Measurements from ENCODE around the gene DNAJC30. TPM values are rescaled to one million over a fixed set of nuclear protein-coding genes. Genes with fewer than 3 reads are reported as not detected.
A peak's percentile ranks its signal among the peaks of the same experiment; 100 is the strongest.

DNAJC30 gene
- total and polyA plus RNA-seq, 2 of the 8 experiments (the other 6 are each of a cell fraction or from before 2014, with no cell fraction given), result 6.1 to 6.3 TPM

DNA sequence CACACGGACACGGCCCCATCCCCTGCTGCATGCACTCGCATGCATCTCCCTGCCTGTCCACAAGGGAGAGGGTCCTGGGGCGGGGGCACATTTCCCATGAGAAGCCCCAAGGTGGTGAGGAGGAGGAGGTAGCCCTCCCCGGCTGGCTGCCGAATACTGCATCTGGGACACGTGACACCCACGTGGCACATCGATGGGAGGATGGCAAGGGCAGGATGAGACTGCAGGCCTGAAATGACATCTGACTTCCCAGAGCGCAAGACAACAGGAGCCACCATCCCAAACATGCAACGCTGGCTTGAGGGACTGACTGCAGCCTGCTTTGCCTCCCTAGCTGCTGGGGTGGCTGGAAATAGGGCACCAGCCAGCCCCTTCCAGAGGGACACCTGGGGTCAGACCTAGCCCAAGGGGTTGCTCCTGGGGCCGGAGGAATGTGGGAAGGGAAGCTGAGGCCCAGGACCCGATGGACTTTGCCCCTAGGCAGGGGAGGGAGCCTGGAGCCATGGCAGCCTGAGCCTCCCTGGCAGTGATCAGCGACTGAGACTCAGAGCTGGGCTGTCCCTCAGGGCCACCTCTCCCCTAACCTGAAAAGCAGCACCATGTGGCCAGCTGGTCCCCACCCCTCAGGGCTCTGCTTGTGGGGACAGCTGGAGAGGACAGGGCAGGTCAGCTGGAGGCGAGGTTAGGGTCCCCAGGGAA lies 16.3 kb upstream of the DNAJC30 start:
- Histone ChIP-seq H3K79me1 (ENCODE audit: low read depth, low read length) (no peaks in the 10 kb centered on the region), H2BK20ac (ENCODE audit: low read length) (no peak overlapping the region), H3K27me3 (replicated peaks in 1 of 4; ENCODE audit: control insufficient read depth in 3 of 4, extremely low read depth in 1 of 4, insufficient read depth in 3 of 4, low read length in 3 of 4) (no peaks in the 10 kb centered on the region), H4K8ac (ENCODE audit: extremely low read depth, insufficient read depth, low read length) (no peak overlapping the region), H3K79me2 (ENCODE audit: control insufficient read depth in 1 of 2, insufficient read depth in 2 of 2, low read length in 2 of 2) (no peaks in the 10 kb centered on the region), H3K4me1 (replicated peaks in 1 of 4; ENCODE audit: control insufficient read depth in 3 of 4, insufficient read depth in 4 of 4, low read length in 3 of 4) (peaks cover 0 to 16% (median 11%) of the 10 kb centered on the region in 4 experiments; a peak in 6 of 7 replicates), H3K36me3 (ENCODE audit: control insufficient read depth in 2 of 4, insufficient read depth in 4 of 4, low read length in 3 of 4) (peaks cover 8 to 29% (median 13%) of the 10 kb centered on the region in 4 experiments; a peak in 6 of 8 replicates), H3K9me3 (ENCODE audit: insufficient read depth in 2 of 2, low read depth in 1 of 2, low read length in 1 of 2) (no peaks in the 10 kb centered on the region), H3K23me2 (ENCODE audit: low read depth, low read length) (peaks cover 2% of the 10 kb centered on the region; the same call in 1 of the 2 replicates), H2BK15ac (ENCODE audit: low read length) (no peak overlapping the region), H4K20me1 (replicated peaks in 1 of 2; ENCODE audit: control insufficient read depth in 1 of 2, insufficient read depth in 2 of 2, low read length in 2 of 2) (peaks cover 6 to 16% of the 10 kb centered on the region in 2 experiments), H3K9ac (replicated peaks in 1 of 4; ENCODE audit: extremely low read depth in 1 of 4, low read depth in 3 of 4, low read length in 3 of 4) (no peak overlapping the region), H2BK120ac (replicated peaks; ENCODE audit: low read depth, low read length) (no peak overlapping the region), H2AFZ (ENCODE audit: low read length) (no peak overlapping the region), H3K56ac (replicated peaks; ENCODE audit: insufficient read length, low read depth, low read length) (no peak overlapping the region), H3K23ac (ENCODE audit: insufficient read length) (no peak overlapping the region), H2BK5ac (ENCODE audit: low read depth, low read length) (no peak overlapping the region), H3K4ac (replicated peaks; ENCODE audit: insufficient read length, low read depth, low read length) (no peak overlapping the region), H4K5ac (ENCODE audit: insufficient read length, low read depth, low read length) (no peak overlapping the region), H3K18ac (ENCODE audit: extremely low read depth, low read length) (no peak overlapping the region), H3K4me2 (ENCODE audit: insufficient read depth in 1 of 2, low read depth in 2 of 2, low read length in 2 of 2) (no peak overlapping the region), H4K91ac (replicated peaks; ENCODE audit: insufficient read length, low read length) (no peak overlapping the region), H2AK5ac (ENCODE audit: low read depth, low read length) (no peak overlapping the region), H2BK12ac (ENCODE audit: low read depth, low read length) (no peak overlapping the region), H3K27ac (ENCODE audit: low read depth, low read length) (no peak overlapping the region; the same call in 1 of the 2 replicates), H3K14ac (ENCODE audit: insufficient read length) (no peak overlapping the region), H3K4me3 (ENCODE audit: extremely low read depth in 1 of 4, insufficient read depth in 2 of 4, low read depth in 3 of 4, low read length in 4 of 4) (no peak overlapping the region)
- ChIA-PET POLR2A (ENCODE audit: partially characterized antibody) (interaction anchor here (0.7 to 4.9 kb wide), 6 partner anchors 8 to 34 kb away, joined by 3 to 37 read pairs (median 5); partner anchors contain the start of gene STX1A), CTCF (ENCODE audit: partially characterized antibody) (interaction anchor here (0.7 to 9.7 kb wide), 10 partner anchors 12 to 177 kb away, joined by 3 to 130 read pairs (median 4); partner anchors contain the start of gene BAZ1B)
- WGBS, 2 experiments (ENCODE audit: extremely low coverage in 1 of 2, insufficient coverage in 1 of 2, insufficient read length in 1 of 2, insufficient replicate concordance in 2 of 2, low coverage in 1 of 2, low lambda C conversion rate in 2 of 2, missing lambda C conversion rate in 1 of 2), result 88% methylated on average over 13 of the region's 15 CpGs; no CpG with 5 or more reads in 1 of the 2 experiments
- TF ChIP-seq POLR2A (IDR thresholded peaks at IDR 0.05; ENCODE audit: control extremely low read depth in 1 of 2, low read depth in 2 of 2, low read length in 2 of 2) (0 out of 3 replicates have a peak, but pooled peaks of 1 of the 2 experiments have one; percentile 1), SP1 (IDR thresholded peaks at IDR 0.05; ENCODE audit: low read depth, low read length) (no peak), CHD1 (IDR thresholded peaks at IDR 0.05; ENCODE audit: low read depth, low read length) (no peak), RBBP5 (IDR thresholded peaks at IDR 0.05; ENCODE audit: borderline replicate concordance, low read depth, low read length) (no peak), BRCA1 (IDR thresholded peaks at IDR 0.05; ENCODE audit: low read depth, low read length) (no peak), BCL11A (IDR thresholded peaks at IDR 0.05; ENCODE audit: low read depth in 2 of 2, low read length in 2 of 2) (no peak), GABPA (IDR thresholded peaks at IDR 0.05; ENCODE audit: borderline replicate concordance, insufficient read depth, low read length) (no peak), POLR2AphosphoS5 (IDR thresholded peaks at IDR 0.05; ENCODE audit: low read depth, low read length) (peak; percentile 9; the same call in 1 of the 2 replicates), RAD21 (IDR thresholded peaks at IDR 0.05 in 1 of 2, conservative IDR thresholded peaks at IDR 0.05 in 1 of 2; ENCODE audit: low read depth in 2 of 2, low read length in 2 of 2) (no peak), BACH1 (IDR thresholded peaks at IDR 0.05; ENCODE audit: low read length) (no peak)
- TF ChIP-seq, protein P1, sequence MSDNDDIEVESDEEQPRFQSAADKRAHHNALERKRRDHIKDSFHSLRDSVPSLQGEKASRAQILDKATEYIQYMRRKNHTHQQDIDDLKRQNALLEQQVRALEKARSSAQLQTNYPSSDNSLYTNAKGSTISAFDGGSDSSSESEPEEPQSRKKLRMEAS (IDR thresholded peaks at IDR 0.05), result no peak
- no peak for FAIRE-seq
- peak in 1 of 2 experiments; percentile 45 for DNase-seq (ENCODE audit: low read depth in 1 of 2, low spot score in 2 of 2)
